ENCODE results near the gene GPBP1. TPM values are rescaled to one million over a fixed set of nuclear protein-coding genes. Genes with fewer than 3 reads are reported as not detected.
A peak's percentile ranks its signal among the peaks of the same experiment; 100 is the strongest.

GPBP1 gene
- total and polyA plus RNA-seq, 9 of the 15 experiments (the other 6 are each of a cell fraction or from before 2014, with no cell fraction given): 31.0 to 109 (median 68.4) TPM

GRCh38 chr5:57249265-57249874, 75.5 kb downstream of the GPBP1 start (continued):
- TF ChIP-seq C11orf30 (IDR thresholded peaks at IDR 0.05; ENCODE audit: low read depth) (0 out of 2 replicates have a peak, but pooled peaks have one; percentile 9), TCF3 (CRISPR knock-in tag; IDR thresholded peaks at IDR 0.05) (peak; percentile 56), CBFA2T3 (IDR thresholded peaks at IDR 0.05) (peak; percentile 57; the same call in 1 of the 2 replicates), CREM (IDR thresholded peaks at IDR 0.05; ENCODE audit: low read depth) (0 out of 2 replicates have a peak, but pooled peaks have one; percentile 8), ARID1B (IDR thresholded peaks at IDR 0.05) (peak; percentile 70), TEAD4 (IDR thresholded peaks at IDR 0.05; ENCODE audit: low read length) (peak; percentile 60), TEAD4 (CRISPR knock-in tag; IDR thresholded peaks at IDR 0.05; ENCODE audit: borderline replicate concordance) (no peak), DPF2 (IDR thresholded peaks at IDR 0.05) (peak; percentile 64), HNRNPK (IDR thresholded peaks at IDR 0.05; ENCODE audit: low read depth, low read length, poor library complexity, severe bottlenecking) (peak; percentile 80), MNT (conservative IDR thresholded peaks at IDR 0.05) (0 out of 4 replicates have a peak, but pooled peaks of 1 of the 2 experiments have one; percentile 11), MEIS2 (IDR thresholded peaks at IDR 0.05; ENCODE audit: partially characterized antibody) (peak; percentile 84)
- TF ChIP-seq, protein P1, sequence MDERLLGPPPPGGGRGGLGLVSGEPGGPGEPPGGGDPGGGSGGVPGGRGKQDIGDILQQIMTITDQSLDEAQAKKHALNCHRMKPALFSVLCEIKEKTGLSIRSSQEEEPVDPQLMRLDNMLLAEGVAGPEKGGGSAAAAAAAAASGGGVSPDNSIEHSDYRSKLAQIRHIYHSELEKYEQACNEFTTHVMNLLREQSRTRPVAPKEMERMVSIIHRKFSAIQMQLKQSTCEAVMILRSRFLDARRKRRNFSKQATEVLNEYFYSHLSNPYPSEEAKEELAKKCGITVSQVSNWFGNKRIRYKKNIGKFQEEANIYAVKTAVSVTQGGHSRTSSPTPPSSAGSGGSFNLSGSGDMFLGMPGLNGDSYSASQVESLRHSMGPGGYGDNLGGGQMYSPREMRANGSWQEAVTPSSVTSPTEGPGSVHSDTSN (CRISPR knock-in tag; IDR thresholded peaks at IDR 0.05; ENCODE audit: low read depth): no peak
- TF ChIP-seq, protein P1 (tag; conservative IDR thresholded peaks at IDR 0.05; ENCODE audit: low read depth): peak; percentile 42; the same call in 1 of the 2 replicates
